Natural killer cell (primary cell): ENCODE results near the gene IPO5. TPM values are rescaled to one million over a fixed set of nuclear protein-coding genes. Genes with fewer than 3 reads are reported as not detected.

Source experiments
- ATAC-seq, 3 donors: fragments of 150-1000 bp in 2 of 3; fragments of 200-7000 bp in 1 of 3; cut with Tn5 transposase; 1 replicate in 1 of 3; 2 replicates in 2 of 3; pipeline ENCODE4 v1.10.0; 2021; ENCODE audit warnings: mild to moderate bottlenecking in 2 of 3, moderate library complexity in 2 of 3
- DNase-seq, 2 donors: peaks; one replicate each; pipeline versions ENCODE4 v3.0.0 to v3.0.0-alpha.2; 2013 to 2021; ENCODE audit warnings: mixed read lengths in 1 of 2
- H3K27ac ChIP-seq: one replicate; pipeline ENCODE4 v1.5.1; 2013; ENCODE audit warnings: mild to moderate bottlenecking, low read length
- H3K27me3 ChIP-seq: one replicate; pipeline ENCODE4 v1.6.1; 2013; ENCODE audit warnings: low read length; ENCODE audit not compliant: control insufficient read depth, insufficient read depth
- H3K36me3 ChIP-seq: one replicate; pipeline ENCODE4 v1.6.1; 2013; ENCODE audit warnings: low read length; ENCODE audit not compliant: control insufficient read depth, insufficient read depth
- H3K4me1 ChIP-seq: one replicate; pipeline ENCODE4 v1.6.1; 2013; ENCODE audit warnings: low read length; ENCODE audit not compliant: control insufficient read depth, insufficient read depth
- H3K4me3 ChIP-seq: one replicate; pipeline ENCODE4 v1.5.1; 2013; ENCODE audit warnings: low read length
- H3K9me3 ChIP-seq: one replicate; pipeline ENCODE4 v1.6.1; 2013; ENCODE audit warnings: low read length; ENCODE audit not compliant: control insufficient read depth, insufficient read depth
- H3K27ac Mint-ChIP-seq, 2 donors: one replicate each; pipeline ENCODE4 v1.8.0; 2022; ENCODE audit warnings: mild to moderate bottlenecking in 2 of 2, mixed read lengths in 2 of 2, moderate library complexity in 1 of 2
- H3K27me3 Mint-ChIP-seq, 2 donors: one replicate each; pipeline ENCODE4 v1.8.0; 2022; ENCODE audit warnings: low read depth in 2 of 2, mixed read lengths in 2 of 2
- H3K36me3 Mint-ChIP-seq: one replicate; pipeline ENCODE4 v1.8.0; 2022; ENCODE audit warnings: mixed read lengths
- H3K4me1 Mint-ChIP-seq, 2 donors: one replicate each; pipeline ENCODE4 v1.8.0; 2022; ENCODE audit warnings: mixed read lengths in 2 of 2
- H3K4me3 Mint-ChIP-seq: one replicate; pipeline ENCODE4 v1.8.0; 2022; ENCODE audit warnings: mild to moderate bottlenecking, moderate library complexity, mixed read lengths
- H3K9me3 Mint-ChIP-seq, 2 donors: one replicate each; pipeline ENCODE4 v1.8.0; 2022; ENCODE audit warnings: mixed read lengths in 2 of 2
- WGBS: methylation state at CpG from one replicate; pipeline ENCODE4 v1.1.7; 2013; ENCODE audit warnings: missing lambda C conversion rate; ENCODE audit not compliant: insufficient coverage; 5-methylcytosine and 5-hydroxymethylcytosine counted together
- intact Hi-C: fragments of 100-400 bp; cut with micrococcal nuclease; formaldehyde crosslinking; loops from one replicate; pipeline ENCODE4 v1.14.2; 2022
- total RNA-seq, 4 donors: library from RNA; stranded (reverse); fragments of 120-200 nt in 1 of 4; gene quantifications; one replicate each; pipeline versions ENCODE4 v1.2.3 to v1.2.4, GENCODE V29; 2013 to 2022
- TF ChIP-seq, protein P1 (sequence below): fragments of 200-600 bp; IDR thresholded peaks from one replicate; pipeline ENCODE4 v1.8.0; 2022; ENCODE audit warnings: antibody characterized with exemption

The IPO5 gene
- total RNA-seq, 3 donors from 2014 or later (not counting 1 experiment from before 2014, with no cell fraction given), result 59.9 to 83.9 (median 71.2) TPM

DNA sequence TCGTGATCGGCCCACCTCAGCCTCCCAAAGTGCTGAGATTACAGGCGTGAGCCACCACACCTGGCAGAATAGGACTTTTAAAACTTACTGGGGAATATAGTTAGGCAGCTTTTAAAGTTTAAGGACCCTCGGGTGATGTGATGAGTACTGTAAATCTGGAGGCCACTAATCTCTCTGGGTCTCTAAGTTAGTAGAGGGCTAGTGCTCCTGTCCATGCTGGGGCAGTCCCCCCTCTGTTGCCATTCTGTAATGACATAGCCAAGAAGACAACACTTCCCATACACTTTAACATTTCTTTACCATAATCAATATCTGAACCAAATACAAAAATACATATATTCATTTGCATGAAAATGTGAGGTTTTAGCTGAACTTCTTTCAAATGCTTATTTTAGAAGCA lies 65.7 kb downstream of the IPO5 start:
- TF ChIP-seq, protein P1, sequence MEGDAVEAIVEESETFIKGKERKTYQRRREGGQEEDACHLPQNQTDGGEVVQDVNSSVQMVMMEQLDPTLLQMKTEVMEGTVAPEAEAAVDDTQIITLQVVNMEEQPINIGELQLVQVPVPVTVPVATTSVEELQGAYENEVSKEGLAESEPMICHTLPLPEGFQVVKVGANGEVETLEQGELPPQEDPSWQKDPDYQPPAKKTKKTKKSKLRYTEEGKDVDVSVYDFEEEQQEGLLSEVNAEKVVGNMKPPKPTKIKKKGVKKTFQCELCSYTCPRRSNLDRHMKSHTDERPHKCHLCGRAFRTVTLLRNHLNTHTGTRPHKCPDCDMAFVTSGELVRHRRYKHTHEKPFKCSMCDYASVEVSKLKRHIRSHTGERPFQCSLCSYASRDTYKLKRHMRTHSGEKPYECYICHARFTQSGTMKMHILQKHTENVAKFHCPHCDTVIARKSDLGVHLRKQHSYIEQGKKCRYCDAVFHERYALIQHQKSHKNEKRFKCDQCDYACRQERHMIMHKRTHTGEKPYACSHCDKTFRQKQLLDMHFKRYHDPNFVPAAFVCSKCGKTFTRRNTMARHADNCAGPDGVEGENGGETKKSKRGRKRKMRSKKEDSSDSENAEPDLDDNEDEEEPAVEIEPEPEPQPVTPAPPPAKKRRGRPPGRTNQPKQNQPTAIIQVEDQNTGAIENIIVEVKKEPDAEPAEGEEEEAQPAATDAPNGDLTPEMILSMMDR, result no peak

DNA sequence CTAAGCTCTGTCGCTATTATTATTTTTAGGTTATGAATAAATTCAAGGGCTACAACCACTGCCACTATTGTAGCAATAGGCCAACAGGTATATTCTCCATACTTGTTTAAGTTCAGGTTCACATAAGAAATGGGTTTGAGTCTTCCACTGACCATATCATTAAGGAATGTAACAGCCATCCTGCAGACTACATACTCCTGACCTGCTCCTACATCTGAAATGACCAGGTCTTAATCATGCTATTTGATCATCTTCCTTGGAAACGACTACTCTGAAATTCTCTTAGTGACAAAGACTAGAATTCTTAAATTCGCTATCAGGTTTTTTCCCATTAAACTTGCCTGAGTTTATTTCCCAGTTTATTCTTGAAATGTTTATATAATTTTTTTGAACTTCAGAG lies 66.8 kb downstream of the IPO5 start:
- no peaks in the 10 kb centered on the region for H3K9me3 Mint-ChIP-seq
- no peaks in the 10 kb centered on the region for H3K27me3 ChIP-seq
- no peak overlapping the region for H3K4me3 ChIP-seq
- no peak overlapping the region for H3K4me3 Mint-ChIP-seq
- no peak overlapping the region for H3K27ac ChIP-seq
- ATAC-seq (no peak), DNase-seq (no peak)
- no peaks in the 10 kb centered on the region for H3K9me3 ChIP-seq
- no peak overlapping the region for H3K27ac Mint-ChIP-seq
- WGBS, result 100% methylated on average over 2 of the region's 3 CpGs
- H3K27me3 Mint-ChIP-seq, result no peaks in the 10 kb centered on the region
- H3K4me1 Mint-ChIP-seq, result no peaks in the 10 kb centered on the region
- peaks cover 15% of the 10 kb centered on the region for H3K36me3 Mint-ChIP-seq
- intact Hi-C loops, result no loop called here
- peaks cover 68% of the 10 kb centered on the region for H3K36me3 ChIP-seq
- no peaks in the 10 kb centered on the region for H3K4me1 ChIP-seq
- TF ChIP-seq, protein P1, result no peak

More for the DNA sequence above, 65.7 kb downstream of the IPO5 start:
- Histone ChIP-seq H3K4me3 (no peak overlapping the region), H3K27ac (no peak overlapping the region), H3K4me1 (no peaks in the 10 kb centered on the region), H3K36me3 (peaks cover 74% of the 10 kb centered on the region), H3K9me3 (no peaks in the 10 kb centered on the region), H3K27me3 (no peaks in the 10 kb centered on the region)
- Mint-ChIP-seq H3K4me3 (no peak overlapping the region), H3K4me1 (no peaks in the 10 kb centered on the region), H3K9me3 (no peaks in the 10 kb centered on the region), H3K27me3 (no peaks in the 10 kb centered on the region), H3K36me3 (peaks cover 15% of the 10 kb centered on the region), H3K27ac (no peak overlapping the region)
- ATAC-seq, result no peak
- 96% methylated on average over 4 of the region's 4 CpGs for WGBS
- DNase-seq, result no peak
- intact Hi-C loops, result no loop called here

DNA sequence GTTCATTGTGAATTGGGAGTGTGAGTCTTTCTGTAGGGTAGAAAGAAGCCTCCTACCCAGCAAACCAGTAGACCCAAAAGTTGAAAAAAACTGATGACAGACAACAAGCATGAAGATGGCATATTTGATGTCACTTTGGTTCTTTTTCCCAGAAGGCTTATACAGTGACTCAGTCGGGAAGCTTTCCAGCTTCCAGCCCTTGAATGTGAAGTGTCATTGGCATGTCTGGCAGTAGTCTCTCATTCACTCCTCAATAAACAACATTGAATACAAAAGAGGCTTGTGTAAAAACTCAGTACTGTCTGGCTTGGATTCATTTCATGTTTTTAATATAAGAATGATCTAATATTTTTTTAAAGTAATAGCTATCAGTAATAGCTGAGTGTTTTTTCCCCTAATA lies 68.7 kb downstream of the IPO5 start:
- Histone ChIP-seq H3K36me3 (peaks cover 51% of the 10 kb centered on the region), H3K27me3 (no peaks in the 10 kb centered on the region), H3K27ac (no peak overlapping the region), H3K4me3 (no peak overlapping the region), H3K9me3 (no peaks in the 10 kb centered on the region), H3K4me1 (no peaks in the 10 kb centered on the region)
- Mint-ChIP-seq H3K4me3 (no peak overlapping the region), H3K9me3 (no peaks in the 10 kb centered on the region), H3K27ac (no peak overlapping the region), H3K36me3 (peaks cover 15% of the 10 kb centered on the region), H3K4me1 (no peaks in the 10 kb centered on the region), H3K27me3 (no peaks in the 10 kb centered on the region)
- intact Hi-C loops, result no loop called here
- DNase-seq (no peak), ATAC-seq (no peak)
- TF ChIP-seq, protein P1, result no peak
- WGBS, result 100% methylated on average over 1 of the region's 1 CpG

DNA sequence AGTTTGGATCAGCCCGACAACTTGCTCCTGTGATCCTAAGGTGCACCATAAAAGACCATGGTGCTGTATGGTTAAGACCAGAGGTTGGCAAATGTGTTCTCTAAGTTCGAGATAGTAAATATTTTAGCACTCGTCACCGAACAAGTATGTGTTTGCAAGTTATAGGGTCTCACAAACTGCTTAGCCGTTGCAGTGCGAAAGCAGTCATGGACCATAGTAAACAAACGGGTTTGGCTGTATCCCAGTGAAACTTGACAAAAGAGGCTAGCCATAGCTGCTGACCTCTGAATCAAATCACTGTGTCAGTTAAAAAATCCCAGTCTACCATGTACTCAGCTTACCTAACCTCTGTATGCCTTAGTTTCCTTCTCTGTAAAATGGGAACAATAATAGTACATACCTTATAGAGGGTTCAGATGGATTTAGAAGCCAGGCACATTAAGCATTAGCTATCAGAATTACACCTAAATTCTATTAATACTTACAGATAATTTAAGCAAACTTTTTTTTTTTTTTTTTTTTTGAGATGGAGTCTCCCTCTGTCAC lies 72.1 kb downstream of the IPO5 start:
- no peaks in the 10 kb centered on the region for H3K27me3 Mint-ChIP-seq
- H3K4me3 Mint-ChIP-seq, result no peak overlapping the region
- 98% methylated on average over 7 of the region's 7 CpGs for WGBS
- Histone ChIP-seq H3K4me3 (no peak overlapping the region), H3K36me3 (peaks cover 25% of the 10 kb centered on the region), H3K4me1 (no peaks in the 10 kb centered on the region), H3K27ac (no peak overlapping the region), H3K27me3 (no peaks in the 10 kb centered on the region), H3K9me3 (no peaks in the 10 kb centered on the region)
- H3K4me1 Mint-ChIP-seq, result no peaks in the 10 kb centered on the region
- intact Hi-C loops, result no loop called here
- TF ChIP-seq, protein P1, result no peak
- no peak for ATAC-seq
- no peaks in the 10 kb centered on the region for H3K9me3 Mint-ChIP-seq
- H3K36me3 Mint-ChIP-seq, result peaks cover 15% of the 10 kb centered on the region
- no peak overlapping the region for H3K27ac Mint-ChIP-seq
- no peak for DNase-seq
